Measurements from ENCODE around the gene BYSL. TPM values are rescaled to one million over a fixed set of nuclear protein-coding genes. Genes with fewer than 3 reads are reported as not detected.
"Not testable (repeated sequence)": the region's sequence is repeated elsewhere in the genome, so short reads cannot be mapped to it uniquely, and the experiment has no call there.

BYSL gene
- total and polyA plus RNA-seq, 9 donors = 4.8 to 29.2 (median 13.6) TPM

DNA sequence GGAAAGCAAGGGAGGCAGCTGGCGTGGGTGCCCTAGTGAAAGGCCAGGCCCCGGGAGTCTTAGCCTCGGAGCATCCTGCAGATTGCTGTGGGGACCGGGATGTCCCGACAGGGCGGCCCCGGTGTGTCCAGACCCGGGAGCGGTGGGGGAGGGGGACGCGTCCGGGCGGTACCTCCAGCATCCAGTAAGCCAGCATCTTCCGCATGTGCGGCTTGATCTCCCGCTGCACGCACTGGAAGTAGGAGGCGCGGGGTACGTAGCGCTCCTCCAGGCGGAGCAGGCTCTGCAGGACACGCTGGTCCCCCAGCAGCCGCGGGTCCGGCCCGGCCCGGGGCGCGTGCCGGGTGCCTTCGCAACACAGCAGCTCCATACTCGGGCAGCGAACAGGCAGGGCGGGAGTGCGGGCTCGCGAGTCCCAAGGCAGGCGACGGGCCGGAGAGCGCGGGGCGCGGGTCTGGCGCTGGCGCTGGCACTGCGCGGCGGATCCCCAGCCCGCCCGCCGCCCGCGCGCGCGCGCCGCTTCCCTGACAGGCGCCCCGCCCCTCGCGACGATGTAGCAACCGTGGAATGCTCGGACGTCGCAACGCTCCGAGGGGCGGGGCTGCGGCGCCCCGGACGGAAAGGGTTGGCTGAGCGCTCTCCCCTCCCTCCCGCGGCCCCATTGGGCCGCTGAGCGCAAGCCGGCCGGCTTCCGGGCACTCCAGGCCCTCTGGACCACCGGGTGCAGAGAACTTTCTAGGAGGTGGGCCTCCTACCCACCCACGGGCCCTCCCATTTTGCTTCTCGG, 20.2 kb downstream of the BYSL start, which contains the start of gene CCND3:
Gene CCND3, minus strand, starts transcription at position 529 of the 787 bp plus-strand sequence. Its CDS starts 159 bp downstream, at position 370.
- H3K4me1 ChIP-seq (ENCODE audit: insufficient read depth) = peaks cover 10% of the 10 kb centered on the region
- peak within 1 kb of the TSS; percentile 29 to 31 for H3K27ac ChIP-seq
- no peaks in the 10 kb centered on the region for H3K36me3 ChIP-seq
- DNase-seq = peak; percentile 87 to 93 (median 89)
- no peaks in the 10 kb centered on the region for H3K27me3 ChIP-seq
- H3K4me3 ChIP-seq = peak within 1 kb of the TSS; percentile 61
- intact Hi-C loops (cut with DNase I) = loop anchor here in 1 of 4 donors (5.0 kb wide), 1 partner anchor 101 kb away; no protein-coding TSS in a partner anchor
- TF ChIP-seq, protein P1, sequence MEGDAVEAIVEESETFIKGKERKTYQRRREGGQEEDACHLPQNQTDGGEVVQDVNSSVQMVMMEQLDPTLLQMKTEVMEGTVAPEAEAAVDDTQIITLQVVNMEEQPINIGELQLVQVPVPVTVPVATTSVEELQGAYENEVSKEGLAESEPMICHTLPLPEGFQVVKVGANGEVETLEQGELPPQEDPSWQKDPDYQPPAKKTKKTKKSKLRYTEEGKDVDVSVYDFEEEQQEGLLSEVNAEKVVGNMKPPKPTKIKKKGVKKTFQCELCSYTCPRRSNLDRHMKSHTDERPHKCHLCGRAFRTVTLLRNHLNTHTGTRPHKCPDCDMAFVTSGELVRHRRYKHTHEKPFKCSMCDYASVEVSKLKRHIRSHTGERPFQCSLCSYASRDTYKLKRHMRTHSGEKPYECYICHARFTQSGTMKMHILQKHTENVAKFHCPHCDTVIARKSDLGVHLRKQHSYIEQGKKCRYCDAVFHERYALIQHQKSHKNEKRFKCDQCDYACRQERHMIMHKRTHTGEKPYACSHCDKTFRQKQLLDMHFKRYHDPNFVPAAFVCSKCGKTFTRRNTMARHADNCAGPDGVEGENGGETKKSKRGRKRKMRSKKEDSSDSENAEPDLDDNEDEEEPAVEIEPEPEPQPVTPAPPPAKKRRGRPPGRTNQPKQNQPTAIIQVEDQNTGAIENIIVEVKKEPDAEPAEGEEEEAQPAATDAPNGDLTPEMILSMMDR (IDR thresholded peaks at IDR 0.05) = peak in 1 of 3 donors; percentile 12
- TF ChIP-seq EP300 (IDR thresholded peaks at IDR 0.05) = no peak
- TF ChIP-seq POLR2A (IDR thresholded peaks at IDR 0.05) = peak; percentile 12
- H3K9me3 ChIP-seq = no peaks in the 10 kb centered on the region
- WGBS, 3 donors = 0 to 1% (median 1%) methylated on average over 31 to 87 of the region's 87 CpGs

DNA sequence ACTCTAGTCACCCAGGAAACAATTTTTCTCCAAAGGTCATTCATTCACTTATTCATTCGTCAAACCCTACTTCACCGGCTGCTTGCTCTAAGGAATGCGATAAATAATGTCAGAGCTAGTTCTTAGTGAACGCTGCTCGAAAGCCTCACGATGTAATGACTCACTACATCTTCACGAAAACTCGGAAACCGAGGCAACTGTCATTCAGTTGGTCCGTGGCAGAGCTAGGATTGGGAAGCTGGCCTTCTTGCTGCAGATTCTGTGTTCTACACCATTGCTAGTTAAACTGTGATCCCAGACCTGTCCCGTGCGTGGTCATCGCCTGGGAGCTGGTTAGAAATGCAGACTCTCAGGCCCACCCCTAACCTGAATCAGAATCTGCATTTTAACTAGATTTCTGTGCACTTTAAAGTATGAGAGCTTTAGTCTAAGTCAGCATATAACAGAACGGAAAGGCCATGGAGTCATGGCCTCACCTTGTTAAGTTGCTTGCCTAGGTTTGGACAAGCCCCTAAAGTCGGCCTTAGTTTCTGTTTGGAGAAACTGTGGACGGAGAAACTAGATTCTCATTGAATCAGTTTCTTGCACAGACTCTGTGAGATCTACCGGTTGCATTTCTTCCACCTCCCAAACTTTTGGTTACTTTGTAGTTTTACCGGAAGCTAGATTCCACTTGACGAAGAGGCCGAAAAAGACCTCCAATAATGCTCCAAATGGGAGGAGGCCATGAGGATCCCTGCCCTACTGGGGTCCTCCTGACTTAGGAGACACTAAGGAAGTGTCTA, 21.0 kb downstream of the BYSL start:
- Histone ChIP-seq H3K4me1 (ENCODE audit: insufficient read depth) (peaks cover 10% of the 10 kb centered on the region), H3K36me3 (no peaks in the 10 kb centered on the region), H3K4me3 (peak overlapping the region; percentile 61), H3K27ac (peak overlapping the region in 1 of 2 donors; percentile 29), H3K9me3 (no peaks in the 10 kb centered on the region), H3K27me3 (no peaks in the 10 kb centered on the region)
- 31 to 35% (median 33%) methylated on average over 20 of the region's 20 CpGs for WGBS, 3 donors
- TF ChIP-seq, protein P1 (IDR thresholded peaks at IDR 0.05) = no peak
- TF ChIP-seq EP300 (IDR thresholded peaks at IDR 0.05) = no peak
- no peak for TF ChIP-seq POLR2A (IDR thresholded peaks at IDR 0.05)
- no peak for DNase-seq
- intact Hi-C loops (cut with DNase I) = loop anchor here in 1 of 4 donors (5.0 kb wide), 1 partner anchor 100 kb away; no protein-coding TSS in a partner anchor

- not testable (repeated sequence) for H3K4me1 ChIP-seq (ENCODE audit: insufficient read depth); H3K36me3 ChIP-seq; DNase-seq; H3K9me3 ChIP-seq; H3K4me3 ChIP-seq; H3K27ac ChIP-seq; H3K27me3 ChIP-seq
- 80 to 89% (median 85%) methylated on average over 14 of the region's 14 CpGs for WGBS, 3 donors
- intact Hi-C loops (cut with DNase I) = loop anchor here in 1 of 4 donors (5.0 kb wide), 1 partner anchor 99 kb away; no protein-coding TSS in a partner anchor
These were observed 21.6 kb downstream of the BYSL start for GRCh38 chr6:41942882-41943281.

- no peaks in the 10 kb centered on the region for H3K9me3 ChIP-seq
- H3K4me3 ChIP-seq = no peak overlapping the region
- no peaks in the 10 kb centered on the region for H3K36me3 ChIP-seq
- intact Hi-C loops (cut with DNase I) = loop anchor here in 1 of 4 donors (5.0 kb wide), 1 partner anchor 99 kb away; no protein-coding TSS in a partner anchor
- TF ChIP-seq, protein P1 (IDR thresholded peaks at IDR 0.05) = no peak
- TF ChIP-seq EP300 (IDR thresholded peaks at IDR 0.05) (no peak), POLR2A (IDR thresholded peaks at IDR 0.05) (no peak)
- peaks cover 10% of the 10 kb centered on the region for H3K4me1 ChIP-seq (ENCODE audit: insufficient read depth)
- DNase-seq = no peak
- H3K27ac ChIP-seq = no peak overlapping the region
- H3K27me3 ChIP-seq = no peaks in the 10 kb centered on the region
These were observed 22.2 kb downstream of the BYSL start for GRCh38 chr6:41943456-41943855.
